HepG2 (cell line): ENCODE results near the gene PRR36. TPM values are rescaled to one million over a fixed set of nuclear protein-coding genes. Genes with fewer than 3 reads are reported as not detected.

Source experiments
- CBFB ChIP-seq: sonication (generic); formaldehyde crosslinking; IDR thresholded peaks from 2 replicates; pipeline ENCODE4 v1.4.0; 2020; ENCODE audit warnings: missing genetic modification reagents
- CBX1 ChIP-seq: IDR thresholded peaks from one replicate; pipeline ENCODE4 v1.6.1; 2016; ENCODE audit warnings: antibody characterized with exemption, low read depth
- GATA4 ChIP-seq: sonication (generic); IDR thresholded peaks from 2 replicates; pipeline ENCODE4 v1.6.1; 2016; ENCODE audit warnings: antibody characterized with exemption, low read depth, borderline replicate concordance
- KLF13 ChIP-seq: sonication (generic); formaldehyde crosslinking; IDR thresholded peaks from 2 replicates; pipeline ENCODE4 v1.4.0; 2020; ENCODE audit warnings: mild to moderate bottlenecking, missing genetic modification reagents
- LCORL ChIP-seq, 2 experiments: fragments of 450-650 bp in 1 of 2; sonication (generic) in 1 of 2; formaldehyde crosslinking in 1 of 2; IDR thresholded peaks; 2 replicates each; pipeline versions ENCODE4 v1.5.0 to v1.6.1; 2017 to 2020; ENCODE audit warnings: antibody characterized with exemption in 1 of 2, missing genetic modification reagents in 1 of 2
- MAZ ChIP-seq, 2 experiments: sonication (generic) in 1 of 2; formaldehyde crosslinking in 1 of 2; IDR thresholded peaks; 2 replicates each; pipeline versions ENCODE4 v1.5.0 to v1.6.1; 2012 to 2020; ENCODE audit warnings: low read depth in 2 of 2, mild to moderate bottlenecking in 2 of 2, borderline replicate concordance in 1 of 2, improper control_type of control experiment in 1 of 2, low read length in 1 of 2, missing genetic modification reagents in 1 of 2, moderate library complexity in 1 of 2
- MEIS2 ChIP-seq: sonication (generic); formaldehyde crosslinking; IDR thresholded peaks from 2 replicates; pipeline ENCODE4 v1.9.0; 2021; ENCODE audit warnings: mild to moderate bottlenecking, missing genetic modification reagents
- PCBP2 ChIP-seq: fragments of 200-400 bp; formaldehyde crosslinking; optimal IDR thresholded peaks from 2 replicates; pipeline ENCODE3; 2018; ENCODE audit warnings: low read length, low read depth; ENCODE audit not compliant: poor library complexity, severe bottlenecking
- PHF5A ChIP-seq: IDR thresholded peaks from one replicate; pipeline ENCODE4 v1.6.1; 2018; ENCODE audit warnings: low read depth, missing genetic modification reagents; ENCODE audit not compliant: unreplicated experiment
- RFX3 ChIP-seq: IDR thresholded peaks from 2 replicates; pipeline ENCODE4 v1.6.1; 2016; ENCODE audit warnings: missing biosample characterization, missing genetic modification reagents
- TEAD3 ChIP-seq: optimal IDR thresholded peaks from 2 replicates; pipeline ENCODE3; 2016; ENCODE audit warnings: borderline replicate concordance
- ZEB1 ChIP-seq: IDR thresholded peaks from 2 replicates; pipeline ENCODE4 v1.6.1; 2012; ENCODE audit warnings: mild to moderate bottlenecking, low read depth, inconsistent platforms; ENCODE audit not compliant: insufficient replicate concordance
- ZNF44 ChIP-seq: sonication (generic); formaldehyde crosslinking; IDR thresholded peaks from 2 replicates; pipeline ENCODE4 v1.5.1; 2020; ENCODE audit warnings: mild to moderate bottlenecking, missing genetic modification reagents
- ZNF510 ChIP-seq: sonication (generic); formaldehyde crosslinking; IDR thresholded peaks from 2 replicates; pipeline ENCODE4 v1.4.0; 2020; ENCODE audit warnings: low read depth, mild to moderate bottlenecking, missing genetic modification reagents
- ZNF749 ChIP-seq: sonication (generic); formaldehyde crosslinking; IDR thresholded peaks from 2 replicates; pipeline ENCODE4 v1.8.0; 2022; ENCODE audit warnings: mild to moderate bottlenecking, missing genetic modification reagents, moderate library complexity, borderline replicate concordance
- ZNF761 ChIP-seq: sonication (generic); formaldehyde crosslinking; conservative IDR thresholded peaks from 2 replicates; pipeline ENCODE4 v1.4.0; 2020; ENCODE audit warnings: mild to moderate bottlenecking, missing genetic modification reagents
- ZNF773 ChIP-seq: sonication (generic); formaldehyde crosslinking; IDR thresholded peaks from 2 replicates; pipeline ENCODE4 v1.4.0; 2020; ENCODE audit warnings: missing genetic modification reagents, borderline replicate concordance
- polyA plus RNA-seq, 8 experiments: library from polyadenylated mRNA; depleted of rRNA in 3 of 8; stranded (reverse) in 7 of 8; unstranded in 1 of 8; fragments of >200 nt; fragmentation: Illumina TruSeq in 4 of 8; extraction: Trizol in 4 of 8; gene quantifications; 2 replicates each; pipeline versions ENCODE4 v1.2.1 to v1.2.3, GENCODE V29; 2011 to 2016; ENCODE audit warnings: low read depth in 4 of 8, missing spikeins in 1 of 8, mixed read lengths in 1 of 8; ENCODE audit not compliant: insufficient read depth in 1 of 8
- total RNA-seq, 5 experiments: library from RNA; depleted of rRNA; stranded (reverse); fragments of >200 nt; fragmentation: Illumina TruSeq; extraction: Trizol; gene quantifications; 2 replicates each; pipeline ENCODE4 v1.2.3, GENCODE V29; 2016; ENCODE audit warnings: low read depth in 1 of 5
- TF ChIP-seq, protein P1 (sequence below): sonication (generic); formaldehyde crosslinking; IDR thresholded peaks from 2 replicates; pipeline ENCODE4 v1.4.0; 2020; ENCODE audit warnings: mild to moderate bottlenecking, missing genetic modification reagents
- TF ChIP-seq, protein P2 (sequence below): sonication (generic); formaldehyde crosslinking; IDR thresholded peaks from 2 replicates; pipeline ENCODE4 v1.5.1; 2020; ENCODE audit warnings: missing genetic modification reagents, mild to moderate bottlenecking, borderline replicate concordance

PRR36 gene
- total and polyA plus RNA-seq, 2 of the 13 experiments (the other 11 are each of a cell fraction or from before 2014, with no cell fraction given) = 0.07 to 0.17 TPM

DNA sequence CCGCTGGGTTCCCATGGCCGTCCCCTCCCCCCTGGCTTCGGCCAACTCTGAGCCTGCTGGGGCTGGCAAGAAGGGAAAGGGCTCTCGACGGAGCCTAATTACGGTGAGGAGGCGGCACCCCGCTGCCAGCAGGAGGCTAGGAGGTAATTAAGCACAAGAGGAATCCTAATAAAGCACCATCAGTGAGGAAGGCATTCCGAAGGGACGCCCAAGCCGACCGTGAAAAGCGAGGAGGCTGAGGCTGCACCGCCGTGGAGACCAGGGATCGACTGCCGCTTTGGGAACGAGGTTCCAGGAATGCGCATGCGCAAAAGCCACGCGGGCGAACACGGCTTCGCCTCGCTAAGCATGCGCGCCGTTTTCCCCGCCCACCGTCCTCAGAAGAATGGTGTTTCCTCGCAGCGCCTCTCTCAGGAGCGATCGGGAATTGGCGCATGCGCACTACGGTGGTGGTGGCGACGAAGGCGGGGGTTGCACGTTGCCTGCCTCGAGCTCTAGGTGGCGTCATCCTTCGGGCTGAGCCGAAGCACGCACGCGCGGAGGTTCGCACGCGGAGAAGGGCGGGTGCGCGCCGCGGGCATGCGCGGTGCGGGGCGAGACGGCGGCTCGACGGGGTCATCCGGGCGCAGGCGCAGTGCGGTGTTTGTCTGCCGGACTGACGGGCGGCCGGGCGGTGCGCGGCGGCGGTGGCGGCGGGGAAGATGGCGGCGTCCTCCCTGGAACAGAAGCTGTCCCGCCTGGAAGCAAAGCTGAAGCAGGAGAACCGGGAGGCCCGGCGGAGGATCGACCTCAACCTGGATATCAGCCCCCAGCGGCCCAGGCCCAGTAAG is 29.3 kb upstream of the PRR36 start, which contains the start of gene MAP2K7 (continued):
- TF ChIP-seq, protein P1, sequence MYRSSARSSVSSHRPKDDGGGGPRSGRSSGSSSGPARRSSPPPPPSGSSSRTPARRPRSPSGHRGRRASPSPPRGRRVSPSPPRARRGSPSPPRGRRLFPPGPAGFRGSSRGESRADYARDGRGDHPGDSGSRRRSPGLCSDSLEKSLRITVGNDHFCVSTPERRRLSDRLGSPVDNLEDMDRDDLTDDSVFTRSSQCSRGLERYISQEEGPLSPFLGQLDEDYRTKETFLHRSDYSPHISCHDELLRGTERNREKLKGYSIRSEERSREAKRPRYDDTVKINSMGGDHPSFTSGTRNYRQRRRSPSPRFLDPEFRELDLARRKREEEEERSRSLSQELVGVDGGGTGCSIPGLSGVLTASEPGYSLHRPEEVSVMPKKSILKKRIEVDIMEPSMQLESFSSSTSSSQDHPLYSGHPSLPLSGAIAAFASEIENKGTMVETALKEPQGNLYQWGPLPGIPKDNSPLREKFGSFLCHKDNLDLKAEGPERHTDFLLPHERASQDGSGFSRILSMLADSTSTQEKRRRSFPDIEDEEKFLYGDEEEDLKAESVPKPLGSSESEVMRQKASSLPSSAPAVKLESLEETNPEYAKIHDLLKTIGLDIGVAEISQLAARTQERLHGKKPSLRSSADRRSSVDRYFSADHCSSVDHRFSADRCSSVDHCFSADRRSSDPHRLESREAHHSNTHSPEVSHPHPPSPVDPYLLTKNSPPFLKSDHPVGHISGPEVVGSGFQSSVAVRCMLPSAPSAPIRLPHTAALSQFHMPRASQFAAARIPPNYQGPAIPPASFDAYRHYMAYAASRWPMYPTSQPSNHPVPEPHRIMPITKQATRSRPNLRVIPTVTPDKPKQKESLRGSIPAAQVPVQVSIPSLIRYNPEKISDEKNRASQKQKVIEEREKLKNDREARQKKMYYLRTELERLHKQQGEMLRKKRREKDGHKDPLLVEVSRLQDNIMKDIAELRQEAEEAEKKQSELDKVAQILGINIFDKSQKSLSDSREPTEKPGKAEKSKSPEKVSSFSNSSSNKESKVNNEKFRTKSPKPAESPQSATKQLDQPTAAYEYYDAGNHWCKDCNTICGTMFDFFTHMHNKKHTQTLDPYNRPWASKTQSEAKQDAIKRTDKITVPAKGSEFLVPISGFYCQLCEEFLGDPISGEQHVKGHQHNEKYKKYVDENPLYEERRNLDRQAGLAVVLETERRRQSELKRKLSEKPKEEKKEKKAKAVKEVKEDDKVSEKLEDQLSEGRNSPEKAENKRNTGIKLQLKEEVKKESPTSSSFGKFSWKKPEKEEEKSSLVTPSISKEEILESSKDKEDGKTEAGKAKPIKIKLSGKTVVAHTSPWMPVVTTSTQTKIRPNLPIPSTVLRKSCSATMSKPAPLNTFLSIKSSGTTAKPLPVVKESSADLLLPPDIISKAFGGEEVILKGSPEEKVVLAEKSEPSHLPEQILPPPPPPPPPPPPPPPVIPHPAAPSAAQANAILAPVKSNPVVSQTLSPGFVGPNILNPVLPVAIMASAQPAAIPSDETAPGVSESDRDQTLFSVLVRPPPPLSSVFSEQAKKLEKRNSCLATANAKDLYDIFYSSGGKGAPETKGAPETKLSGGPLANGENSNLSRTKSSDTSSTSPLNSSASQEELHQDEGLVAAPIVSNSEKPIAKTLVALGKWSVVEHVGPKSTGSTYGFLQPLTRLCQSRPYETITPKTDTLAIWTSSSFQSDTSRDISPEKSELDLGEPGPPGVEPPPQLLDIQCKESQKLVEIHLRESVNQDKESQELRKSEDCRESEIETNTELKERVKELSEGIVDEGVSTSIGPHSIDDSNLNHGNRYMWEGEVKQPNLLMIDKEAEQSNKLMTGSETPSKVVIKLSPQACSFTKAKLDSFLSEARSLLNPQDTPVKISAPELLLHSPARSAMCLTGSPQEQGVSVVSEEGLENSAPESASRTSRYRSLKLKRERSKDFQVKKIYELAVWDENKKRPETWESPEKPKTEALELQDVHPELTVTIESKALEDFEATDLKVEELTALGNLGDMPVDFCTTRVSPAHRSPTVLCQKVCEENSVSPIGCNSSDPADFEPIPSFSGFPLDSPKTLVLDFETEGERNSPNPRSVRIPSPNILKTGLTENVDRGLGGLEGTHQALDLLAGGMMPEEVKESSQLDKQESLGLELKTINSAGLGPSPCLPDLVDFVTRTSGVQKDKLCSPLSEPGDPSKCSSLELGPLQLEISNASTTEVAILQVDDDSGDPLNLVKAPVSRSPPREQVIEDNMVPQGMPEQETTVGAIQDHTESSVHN (CRISPR knock-in tag) = peak; percentile 41
- TF ChIP-seq, protein P2, sequence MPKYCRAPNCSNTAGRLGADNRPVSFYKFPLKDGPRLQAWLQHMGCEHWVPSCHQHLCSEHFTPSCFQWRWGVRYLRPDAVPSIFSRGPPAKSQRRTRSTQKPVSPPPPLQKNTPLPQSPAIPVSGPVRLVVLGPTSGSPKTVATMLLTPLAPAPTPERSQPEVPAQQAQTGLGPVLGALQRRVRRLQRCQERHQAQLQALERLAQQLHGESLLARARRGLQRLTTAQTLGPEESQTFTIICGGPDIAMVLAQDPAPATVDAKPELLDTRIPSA (CRISPR knock-in tag) = no peak
- TF ChIP-seq ZNF510 (CRISPR knock-in tag) (peak; percentile 77; the same call in 1 of the 2 replicates), MAZ (IDR thresholded peaks at IDR 0.05; ENCODE audit: borderline replicate concordance, low read depth, low read length) (no peak), MAZ (CRISPR knock-in tag; IDR thresholded peaks at IDR 0.05; ENCODE audit: low read depth) (peak; percentile 64; the same call in 1 of the 2 replicates), PCBP2 (no peak), CBFB (peak; percentile 59; the same call in 1 of the 2 replicates), ZNF749 (peak; percentile 82), GATA4 (no peak; the same call in 1 of the 2 replicates), ZNF44 (CRISPR knock-in tag) (no peak), CBX1 (no peak), TEAD3 (CRISPR knock-in tag) (peak; percentile 87), RFX3 (CRISPR knock-in tag) (no peak), KLF13 (no peak), MEIS2 (CRISPR knock-in tag) (peak; percentile 6; the same call in 1 of the 2 replicates), ZNF773 (peak; percentile 60; the same call in 1 of the 2 replicates), ZEB1 (no peak), LCORL (IDR thresholded peaks at IDR 0.05) (no peak), LCORL (CRISPR knock-in tag; IDR thresholded peaks at IDR 0.05) (peak; percentile 39), ZNF761 (CRISPR knock-in tag) (peak; percentile 41; the same call in 1 of the 2 replicates), PHF5A (peak; percentile 65)
